Right lobe of liver (tissue), 4 donors: Measurements from ENCODE around the gene TGFB2.

Source experiments
- CTCF ChIP-seq, 4 donors: fragments of 200-600 bp in 3 of 4; fragments of 450-650 bp in 1 of 4; IDR thresholded peaks; one replicate each; pipeline versions ENCODE4 v1.5.1 to v1.8.0; 2016 to 2022; ENCODE audit warnings: antibody characterized with exemption in 4 of 4, mild to moderate bottlenecking in 2 of 4
- POLR2A ChIP-seq: fragments of 450-650 bp; IDR thresholded peaks from one replicate; pipeline ENCODE4 v1.6.1; 2017; ENCODE audit warnings: antibody characterized with exemption, mild to moderate bottlenecking
- donor health status: DM: no; HTN: no; CAD: no.
- donor health status: DM: no; HTN: no; CAD: no.
- donor health status: DM: no; HTN: yes; CAD: no.

- TF ChIP-seq CTCF (IDR thresholded peaks at IDR 0.05) (no peak), POLR2A (no peak)
Observed at GRCh38 chr1:218377143-218377660, 32.1 kb downstream of the TGFB2 start.
